Measurements from ENCODE around the gene QRFPR.

DNA sequence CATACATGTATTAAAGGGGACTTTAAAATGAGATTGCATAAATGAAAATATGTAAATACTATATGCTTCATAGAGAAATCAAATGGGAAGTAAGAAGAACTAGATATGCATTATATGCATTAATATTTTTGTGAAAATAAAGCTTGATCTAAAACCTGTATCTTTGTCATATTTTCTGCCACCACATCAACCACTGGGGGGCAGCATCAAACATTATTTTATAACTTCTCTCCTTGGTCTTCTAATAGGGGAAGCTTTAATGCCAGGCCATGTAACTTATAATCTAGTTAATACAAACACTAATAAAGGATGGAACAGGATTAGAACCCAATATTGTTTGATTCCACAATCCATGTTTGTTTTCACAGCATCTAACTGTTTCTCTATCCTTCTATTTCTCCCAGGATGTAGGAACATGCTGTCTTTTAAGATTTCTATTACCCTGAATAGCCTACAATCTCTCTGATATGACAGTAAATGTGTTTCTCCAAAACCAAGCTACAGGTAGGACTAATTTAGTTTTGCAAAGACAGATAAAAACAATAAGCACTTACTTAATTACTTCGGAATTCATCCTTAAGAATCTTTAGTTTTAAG lies 10.0 kb downstream of the QRFPR start:
- TF ChIP-seq, protein P1, sequence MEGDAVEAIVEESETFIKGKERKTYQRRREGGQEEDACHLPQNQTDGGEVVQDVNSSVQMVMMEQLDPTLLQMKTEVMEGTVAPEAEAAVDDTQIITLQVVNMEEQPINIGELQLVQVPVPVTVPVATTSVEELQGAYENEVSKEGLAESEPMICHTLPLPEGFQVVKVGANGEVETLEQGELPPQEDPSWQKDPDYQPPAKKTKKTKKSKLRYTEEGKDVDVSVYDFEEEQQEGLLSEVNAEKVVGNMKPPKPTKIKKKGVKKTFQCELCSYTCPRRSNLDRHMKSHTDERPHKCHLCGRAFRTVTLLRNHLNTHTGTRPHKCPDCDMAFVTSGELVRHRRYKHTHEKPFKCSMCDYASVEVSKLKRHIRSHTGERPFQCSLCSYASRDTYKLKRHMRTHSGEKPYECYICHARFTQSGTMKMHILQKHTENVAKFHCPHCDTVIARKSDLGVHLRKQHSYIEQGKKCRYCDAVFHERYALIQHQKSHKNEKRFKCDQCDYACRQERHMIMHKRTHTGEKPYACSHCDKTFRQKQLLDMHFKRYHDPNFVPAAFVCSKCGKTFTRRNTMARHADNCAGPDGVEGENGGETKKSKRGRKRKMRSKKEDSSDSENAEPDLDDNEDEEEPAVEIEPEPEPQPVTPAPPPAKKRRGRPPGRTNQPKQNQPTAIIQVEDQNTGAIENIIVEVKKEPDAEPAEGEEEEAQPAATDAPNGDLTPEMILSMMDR (IDR thresholded peaks at IDR 0.05): peak; percentile 35 to 46 (median 39)
- TF ChIP-seq POLR2A (IDR thresholded peaks at IDR 0.05): no peak

All from breast epithelium (tissue), 3 donors.